Smooth muscle cell of trachea (primary cell): ENCODE results near the gene PPIF. TPM values are rescaled to one million over a fixed set of nuclear protein-coding genes. Genes with fewer than 3 reads are reported as not detected.

Source experiments
- total RNA-seq: library from RNA; depleted of rRNA; stranded (reverse); fragments of >200 nt; gene quantifications from 2 replicates; pipeline ENCODE4 v1.2.1, GENCODE V29; 2014

The PPIF gene
- total RNA-seq, result 25.7 and 40.4 TPM in 2 replicates

GRCh38 chr10:79347226-79347893, at the start of gene PPIF:
Gene PPIF, plus strand, starts transcription at chr10:79347469. Its CDS starts 80 bp downstream, at chr10:79347549.

Other genes starting within 250 kb of the PPIF start
- gene ZCCHC24, start 98.2 kb downstream of the PPIF start, total RNA-seq, result 48.3 and 80.6 TPM in 2 replicates
- 0.17 and 0.58 TPM in 2 replicates for gene EIF5AL1, start 165.1 kb downstream of the PPIF start, total RNA-seq
- not detected in 2 replicates for gene SFTPA2, start 212.9 kb downstream of the PPIF start, total RNA-seq